Sigmoid colon (tissue), 4 donors: Measurements from ENCODE around the gene PUS3.

Experiments
- POLR2A ChIP-seq, 2 donors: fragments of 450-650 bp; IDR thresholded peaks; one replicate each; pipeline ENCODE4 v1.6.1; 2016; ENCODE audit warnings: antibody characterized with exemption in 2 of 2, mild to moderate bottlenecking in 2 of 2, moderate library complexity in 2 of 2
- POLR2AphosphoS5 ChIP-seq, 4 donors: sonication (generic); formaldehyde crosslinking; IDR thresholded peaks; one replicate each; pipeline ENCODE4 v1.6.1; 2017; ENCODE audit warnings: antibody characterized with exemption in 4 of 4
- TF ChIP-seq, protein P1 (sequence below), 4 experiments: fragments of 450-650 bp in 3 of 4; fragments of 200-600 bp in 1 of 4; IDR thresholded peaks; one replicate each; pipeline ENCODE4 v1.5.1; 2016 to 2019; ENCODE audit warnings: antibody characterized with exemption in 4 of 4, mild to moderate bottlenecking in 3 of 4, moderate library complexity in 2 of 4

GRCh38 chr11:125938418-125938817 lies 35.4 kb upstream of the PUS3 start:
- TF ChIP-seq POLR2AphosphoS5 (IDR thresholded peaks at IDR 0.05) (no peak), POLR2A (IDR thresholded peaks at IDR 0.05) (no peak)
- TF ChIP-seq, protein P1, sequence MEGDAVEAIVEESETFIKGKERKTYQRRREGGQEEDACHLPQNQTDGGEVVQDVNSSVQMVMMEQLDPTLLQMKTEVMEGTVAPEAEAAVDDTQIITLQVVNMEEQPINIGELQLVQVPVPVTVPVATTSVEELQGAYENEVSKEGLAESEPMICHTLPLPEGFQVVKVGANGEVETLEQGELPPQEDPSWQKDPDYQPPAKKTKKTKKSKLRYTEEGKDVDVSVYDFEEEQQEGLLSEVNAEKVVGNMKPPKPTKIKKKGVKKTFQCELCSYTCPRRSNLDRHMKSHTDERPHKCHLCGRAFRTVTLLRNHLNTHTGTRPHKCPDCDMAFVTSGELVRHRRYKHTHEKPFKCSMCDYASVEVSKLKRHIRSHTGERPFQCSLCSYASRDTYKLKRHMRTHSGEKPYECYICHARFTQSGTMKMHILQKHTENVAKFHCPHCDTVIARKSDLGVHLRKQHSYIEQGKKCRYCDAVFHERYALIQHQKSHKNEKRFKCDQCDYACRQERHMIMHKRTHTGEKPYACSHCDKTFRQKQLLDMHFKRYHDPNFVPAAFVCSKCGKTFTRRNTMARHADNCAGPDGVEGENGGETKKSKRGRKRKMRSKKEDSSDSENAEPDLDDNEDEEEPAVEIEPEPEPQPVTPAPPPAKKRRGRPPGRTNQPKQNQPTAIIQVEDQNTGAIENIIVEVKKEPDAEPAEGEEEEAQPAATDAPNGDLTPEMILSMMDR (IDR thresholded peaks at IDR 0.05): no peak
